HL-60/S4 treated with phorbol 12-myristate 13-acetate at 8.2 ng/mL for 4 days and 3 days (cell line): ENCODE measurements around the gene RFX7.

Experiments used
- in situ Hi-C: fragments of 300-500 bp; cut with MboI; formaldehyde crosslinking; loops from 2 replicates; pipeline ENCODE4 v1.15.0; 2022; ENCODE audit warnings: low sequenced_read_pairs

The RFX7 gene

GRCh38 chr15:56148064-56148463, 95.6 kb downstream of the RFX7 start:
- in situ Hi-C loops, result no loop called here

GRCh38 chr15:56146756-56147155, 96.9 kb downstream of the RFX7 start:
- in situ Hi-C loops, result no loop called here

- in situ Hi-C loops, result no loop called here
Measured at GRCh38 chr15:56128081-56128480, 115.6 kb downstream of the RFX7 start.

- in situ Hi-C loops, result no loop called here
Measured at GRCh38 chr15:56126409-56126808, 117.3 kb downstream of the RFX7 start.

- in situ Hi-C loops, result no loop called here
Measured at GRCh38 chr15:56124391-56124790, 119.3 kb downstream of the RFX7 start.

GRCh38 chr15:56105855-56106254, 137.8 kb downstream of the RFX7 start:
- in situ Hi-C loops, result no loop called here

- in situ Hi-C loops, result no loop called here
Measured at GRCh38 chr15:56102441-56102840, 141.2 kb downstream of the RFX7 start.

GRCh38 chr15:56099311-56099710, 144.4 kb downstream of the RFX7 start:
- in situ Hi-C loops, result no loop called here

- in situ Hi-C loops, result no loop called here
Measured at GRCh38 chr15:56098195-56098863, 145.3 kb downstream of the RFX7 start.

- in situ Hi-C loops, result no loop called here
Measured at GRCh38 chr15:56095406-56095805, 148.3 kb downstream of the RFX7 start.

GRCh38 chr15:56094171-56094570, 149.5 kb downstream of the RFX7 start:
- in situ Hi-C loops, result no loop called here

GRCh38 chr15:56088389-56088788, 155.3 kb downstream of the RFX7 start:
- in situ Hi-C loops, result no loop called here

GRCh38 chr15:56086566-56086965, 157.1 kb downstream of the RFX7 start:
- in situ Hi-C loops, result no loop called here

GRCh38 chr15:56082263-56082761, 161.4 kb downstream of the RFX7 start:
- in situ Hi-C loops, result no loop called here

GRCh38 chr15:56077081-56077480, 166.6 kb downstream of the RFX7 start:
- in situ Hi-C loops, result no loop called here

GRCh38 chr15:56076640-56077039, 167.0 kb downstream of the RFX7 start:
- in situ Hi-C loops, result no loop called here

- in situ Hi-C loops, result no loop called here
Measured at GRCh38 chr15:56074481-56075265, 169.0 kb downstream of the RFX7 start.

GRCh38 chr15:56064152-56064551, 179.5 kb downstream of the RFX7 start:
- in situ Hi-C loops, result no loop called here

- in situ Hi-C loops, result no loop called here
Measured at GRCh38 chr15:56059716-56060115, 184.0 kb downstream of the RFX7 start.

- in situ Hi-C loops, result no loop called here
Measured at GRCh38 chr15:56058986-56059385, 184.7 kb downstream of the RFX7 start.

- in situ Hi-C loops, result no loop called here
Measured at GRCh38 chr15:56056626-56057025, 187.1 kb downstream of the RFX7 start.

GRCh38 chr15:56053046-56053400, 190.7 kb downstream of the RFX7 start:
- in situ Hi-C loops, result no loop called here
